Breast epithelium (tissue), 4 donors: ENCODE data around the gene GNPTG. TPM values are rescaled to one million over a fixed set of nuclear protein-coding genes. Genes with fewer than 3 reads are reported as not detected.

ENCODE experiments used
- DNase-seq, 2 donors: peaks; one replicate each; pipeline ENCODE4 v3.0.0-alpha.2; 2019; ENCODE audit warnings: low spot score in 2 of 2
- H3K27ac ChIP-seq, 2 donors: fragments of 200-600 bp; sonication (generic) in 1 of 2; one replicate each; pipeline ENCODE4 v1.5.1; 2016 to 2019; ENCODE audit warnings: mild to moderate bottlenecking in 1 of 2
- H3K27me3 ChIP-seq, 2 donors: fragments of 200-600 bp; sonication (generic) in 1 of 2; one replicate each; pipeline versions ENCODE4 v1.5.1 to v1.6.0; 2017 to 2019; ENCODE audit warnings: control low read depth in 1 of 2, mild to moderate bottlenecking in 1 of 2
- H3K36me3 ChIP-seq: fragments of 200-600 bp; one replicate; pipeline ENCODE4 v1.5.1; 2019
- H3K4me1 ChIP-seq, 2 donors: fragments of 200-600 bp; sonication (generic); one replicate each; pipeline ENCODE4 v1.5.1; 2016 to 2019; ENCODE audit warnings: control low read depth in 1 of 2
- H3K4me3 ChIP-seq, 3 donors: fragments of 200-600 bp; sonication (generic); 1 replicate in 2 of 3; 2 replicates in 1 of 3; pipeline ENCODE4 v1.5.1; 2016 to 2019; ENCODE audit warnings: mild to moderate bottlenecking in 3 of 3, moderate library complexity in 2 of 3
- H3K9me3 ChIP-seq, 2 donors: fragments of 200-600 bp; sonication (generic) in 1 of 2; one replicate each; pipeline ENCODE4 v1.5.1; 2016 to 2019; ENCODE audit warnings: control low read depth in 1 of 2
- POLR2A ChIP-seq: fragments of 450-650 bp; IDR thresholded peaks from one replicate; pipeline ENCODE4 v1.6.1; 2016; ENCODE audit warnings: antibody characterized with exemption, mild to moderate bottlenecking, moderate library complexity
- POLR2AphosphoS5 ChIP-seq, 3 donors: sonication (generic); formaldehyde crosslinking; IDR thresholded peaks; one replicate each; pipeline ENCODE4 v1.6.1; 2017; ENCODE audit warnings: antibody characterized with exemption in 3 of 3
- intact Hi-C: fragments of 100-400 bp; cut with DNase I; formaldehyde crosslinking; loops from one replicate; pipeline ENCODE4 v1.15.1; 2023; ENCODE audit warnings: low total_unique reads
- total RNA-seq, 3 donors: library from RNA; depleted of rRNA; stranded (reverse); fragments of >200 nt; gene quantifications; one replicate each; pipeline ENCODE4 v1.1.0, GENCODE V29; 2016
- TF ChIP-seq, protein P1 (sequence below), 3 donors: fragments of 450-650 bp; IDR thresholded peaks; one replicate each; pipeline ENCODE4 v1.5.1; 2016 to 2017; ENCODE audit warnings: antibody characterized with exemption in 3 of 3, mild to moderate bottlenecking in 3 of 3, moderate library complexity in 3 of 3

Gene GNPTG
- total RNA-seq, 3 donors from 2014 or later: 50.5 to 89.3 (median 58.4) TPM

DNA sequence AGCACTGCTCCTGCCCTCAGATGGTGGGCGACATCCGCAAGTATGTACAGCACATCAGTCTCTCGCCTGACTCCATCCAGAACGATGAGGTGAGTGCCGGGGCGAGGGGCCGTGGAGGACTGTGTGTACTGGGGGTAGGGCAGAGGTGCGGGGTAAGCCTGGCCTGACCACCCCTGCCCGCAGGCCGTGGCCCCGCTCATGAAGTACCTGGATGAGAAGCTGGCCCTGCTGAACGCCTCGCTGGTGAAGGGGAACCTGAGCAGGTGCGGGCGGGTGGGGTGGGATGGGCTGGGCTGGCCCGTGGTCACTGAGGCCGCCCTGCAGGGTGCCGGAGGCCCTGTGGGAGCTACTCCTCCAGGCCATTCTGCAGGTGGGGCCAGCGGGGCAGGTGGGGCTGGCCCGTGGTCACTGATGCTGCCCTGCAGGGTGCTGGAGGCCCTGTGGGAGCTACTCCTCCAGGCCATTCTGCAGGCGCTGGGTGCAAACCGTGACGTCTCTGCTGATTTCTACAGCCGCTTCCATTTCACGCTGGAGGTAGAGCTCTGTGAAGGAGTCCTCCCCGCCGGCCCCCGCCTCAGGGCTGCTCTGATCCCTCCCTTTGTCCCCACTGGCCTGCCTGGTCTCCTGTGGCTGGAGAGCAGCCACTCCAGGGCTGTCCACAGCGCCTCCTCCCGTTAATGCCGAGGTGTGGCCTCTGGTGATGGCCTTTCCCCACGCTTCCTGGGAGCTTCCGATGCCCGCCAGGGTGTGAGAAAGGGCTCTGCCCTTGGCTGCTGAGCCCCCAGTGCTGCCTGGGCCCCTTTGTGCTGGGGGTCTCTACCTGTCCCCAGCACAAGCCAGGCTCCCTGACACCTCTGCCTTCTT is 5.1 kb upstream of the GNPTG start:
- TF ChIP-seq, protein P1, sequence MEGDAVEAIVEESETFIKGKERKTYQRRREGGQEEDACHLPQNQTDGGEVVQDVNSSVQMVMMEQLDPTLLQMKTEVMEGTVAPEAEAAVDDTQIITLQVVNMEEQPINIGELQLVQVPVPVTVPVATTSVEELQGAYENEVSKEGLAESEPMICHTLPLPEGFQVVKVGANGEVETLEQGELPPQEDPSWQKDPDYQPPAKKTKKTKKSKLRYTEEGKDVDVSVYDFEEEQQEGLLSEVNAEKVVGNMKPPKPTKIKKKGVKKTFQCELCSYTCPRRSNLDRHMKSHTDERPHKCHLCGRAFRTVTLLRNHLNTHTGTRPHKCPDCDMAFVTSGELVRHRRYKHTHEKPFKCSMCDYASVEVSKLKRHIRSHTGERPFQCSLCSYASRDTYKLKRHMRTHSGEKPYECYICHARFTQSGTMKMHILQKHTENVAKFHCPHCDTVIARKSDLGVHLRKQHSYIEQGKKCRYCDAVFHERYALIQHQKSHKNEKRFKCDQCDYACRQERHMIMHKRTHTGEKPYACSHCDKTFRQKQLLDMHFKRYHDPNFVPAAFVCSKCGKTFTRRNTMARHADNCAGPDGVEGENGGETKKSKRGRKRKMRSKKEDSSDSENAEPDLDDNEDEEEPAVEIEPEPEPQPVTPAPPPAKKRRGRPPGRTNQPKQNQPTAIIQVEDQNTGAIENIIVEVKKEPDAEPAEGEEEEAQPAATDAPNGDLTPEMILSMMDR (IDR thresholded peaks at IDR 0.05): no peak
- no peak for TF ChIP-seq POLR2AphosphoS5 (IDR thresholded peaks at IDR 0.05)
- no peak for TF ChIP-seq POLR2A
- intact Hi-C loops: loop anchor here (2.0 kb wide), 1 partner anchor 38 kb away; the partner anchor contains the start of gene UBE2I
- H3K4me1 ChIP-seq: peaks cover 4% of the 10 kb centered on the region in 2 donors

DNA sequence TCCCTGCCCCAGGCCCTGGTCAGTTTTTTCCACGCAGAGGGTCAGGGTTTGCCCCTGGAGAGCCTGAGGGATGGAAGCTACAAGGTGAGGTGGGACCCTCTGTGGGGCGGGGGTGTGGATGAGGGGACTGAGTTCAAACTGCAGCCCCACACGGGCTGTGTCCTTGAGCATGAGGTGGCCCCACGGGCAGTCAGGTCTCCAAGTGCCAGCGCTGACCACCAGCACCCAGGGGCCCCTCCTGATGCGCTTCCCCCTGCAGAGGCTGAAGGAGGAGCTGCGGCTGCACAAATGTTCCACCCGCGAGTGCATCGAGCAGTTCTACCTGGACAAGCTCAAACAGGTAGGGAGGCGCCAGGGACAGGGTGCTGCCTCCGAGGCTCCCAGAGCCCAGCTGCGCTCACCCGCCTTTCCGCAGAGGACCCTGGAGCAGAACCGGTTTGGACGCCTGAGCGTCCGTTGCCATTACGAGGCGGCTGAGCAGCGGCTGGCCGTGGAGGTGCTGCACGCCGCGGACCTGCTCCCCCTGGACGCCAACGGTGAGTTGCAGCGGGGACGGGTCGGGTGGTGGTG is 4.4 kb upstream of the GNPTG start:
- no peaks in the 10 kb centered on the region for H3K27me3 ChIP-seq
- H3K4me3 ChIP-seq: no peak overlapping the region
- TF ChIP-seq POLR2A: no peak
- no peaks in the 10 kb centered on the region for H3K9me3 ChIP-seq
- no peak overlapping the region for H3K27ac ChIP-seq
- intact Hi-C loops: loop anchor here (2.0 kb wide), 1 partner anchor 39 kb away; the partner anchor contains the start of gene UBE2I
- no peaks in the 10 kb centered on the region for H3K36me3 ChIP-seq
- peaks cover 4 to 7% of the 10 kb centered on the region in 2 donors for H3K4me1 ChIP-seq
- DNase-seq: no peak

More for the DNA sequence above, 5.1 kb upstream of the GNPTG start:
- Histone ChIP-seq H3K9me3 (no peaks in the 10 kb centered on the region), H3K4me3 (no peak overlapping the region), H3K27me3 (no peaks in the 10 kb centered on the region), H3K36me3 (no peaks in the 10 kb centered on the region), H3K27ac (no peak overlapping the region)
- no peak for DNase-seq

DNA sequence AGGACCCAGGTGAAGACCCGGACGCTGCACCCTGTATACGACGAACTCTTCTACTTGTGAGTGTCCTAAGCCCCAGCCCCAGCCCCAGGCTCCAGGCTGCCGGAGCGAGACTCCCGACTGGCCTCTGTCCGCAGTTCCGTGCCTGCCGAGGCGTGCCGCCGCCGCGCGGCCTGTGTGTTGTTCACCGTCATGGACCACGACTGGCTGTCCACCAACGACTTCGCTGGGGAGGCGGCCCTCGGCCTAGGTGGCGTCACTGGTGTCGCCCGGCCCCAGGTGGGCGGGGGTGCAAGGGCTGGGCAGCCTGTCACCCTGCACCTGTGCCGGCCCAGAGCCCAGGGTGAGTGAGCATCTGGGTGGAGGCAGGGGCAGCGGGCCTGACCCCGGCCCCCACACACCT is 3.8 kb upstream of the GNPTG start:
- no peak for DNase-seq
- TF ChIP-seq POLR2AphosphoS5 (IDR thresholded peaks at IDR 0.05) (no peak), POLR2A (no peak)
- TF ChIP-seq, protein P1 (IDR thresholded peaks at IDR 0.05): no peak
- no peak overlapping the region for H3K27ac ChIP-seq
- H3K36me3 ChIP-seq: no peaks in the 10 kb centered on the region
- intact Hi-C loops: loop anchor here (2.0 kb wide), 1 partner anchor 39 kb away; the partner anchor contains the start of gene UBE2I
- no peaks in the 10 kb centered on the region for H3K9me3 ChIP-seq
- no peaks in the 10 kb centered on the region for H3K27me3 ChIP-seq
- peaks cover 3 to 10% of the 10 kb centered on the region in 2 donors for H3K4me1 ChIP-seq
- H3K4me3 ChIP-seq: no peak overlapping the region

DNA sequence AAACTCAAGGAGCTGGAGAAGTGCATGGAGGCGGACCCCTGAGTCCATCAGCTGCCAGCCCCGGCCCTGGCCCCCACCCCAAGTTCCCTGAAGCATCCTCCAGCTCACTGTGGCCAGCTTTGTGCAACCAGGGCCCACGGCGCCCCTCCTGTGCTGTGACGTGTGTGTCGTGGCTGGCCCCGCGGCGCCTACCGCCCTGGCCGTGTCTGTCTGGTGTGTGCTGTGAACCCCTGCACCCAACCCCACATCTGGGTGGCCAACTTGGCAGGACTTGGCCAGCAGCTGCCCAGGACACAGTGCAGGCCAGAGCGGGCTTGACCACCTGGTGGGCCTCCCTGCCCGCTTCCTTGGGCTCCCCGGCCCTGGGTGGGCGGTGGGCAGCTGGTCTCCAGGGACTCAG is 3.3 kb upstream of the GNPTG start:
- Histone ChIP-seq H3K4me3 (no peak overlapping the region), H3K36me3 (no peaks in the 10 kb centered on the region), H3K27me3 (no peaks in the 10 kb centered on the region), H3K9me3 (no peaks in the 10 kb centered on the region), H3K27ac (no peak overlapping the region), H3K4me1 (peaks cover 3 to 10% of the 10 kb centered on the region in 2 donors)
- no peak for DNase-seq
- intact Hi-C loops: no loop called here
- TF ChIP-seq POLR2AphosphoS5 (IDR thresholded peaks at IDR 0.05) (no peak), POLR2A (no peak)
- TF ChIP-seq, protein P1 (IDR thresholded peaks at IDR 0.05): no peak

DNA sequence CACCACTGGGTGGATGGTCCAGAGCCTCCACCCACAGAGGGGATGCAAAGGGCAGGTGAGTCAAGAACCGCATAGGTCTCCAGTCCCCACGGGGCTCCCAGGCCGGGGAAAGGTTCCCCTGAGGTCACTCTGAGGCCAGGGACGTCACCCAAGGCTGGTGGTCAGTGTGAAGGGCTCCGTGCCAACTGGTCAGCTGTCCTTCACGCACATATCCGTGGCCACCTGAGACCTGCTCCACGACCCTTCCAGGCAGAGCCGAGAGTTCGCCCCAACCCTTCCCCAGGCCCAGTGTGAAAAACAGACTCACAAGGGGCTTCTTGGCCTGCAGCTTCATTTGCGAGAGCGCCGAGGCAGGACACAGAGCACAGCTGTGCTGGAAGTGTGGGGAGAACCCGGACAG is 2.8 kb upstream of the GNPTG start:
- intact Hi-C loops: no loop called here
- no peak for DNase-seq
- Histone ChIP-seq H3K4me3 (no peak overlapping the region), H3K36me3 (no peaks in the 10 kb centered on the region), H3K4me1 (peaks cover 3 to 10% of the 10 kb centered on the region in 2 donors), H3K9me3 (no peaks in the 10 kb centered on the region), H3K27me3 (no peaks in the 10 kb centered on the region), H3K27ac (no peak overlapping the region)
- TF ChIP-seq POLR2AphosphoS5 (IDR thresholded peaks at IDR 0.05): no peak
- TF ChIP-seq, protein P1 (IDR thresholded peaks at IDR 0.05): no peak
- no peak for TF ChIP-seq POLR2A
